Glomerular visceral epithelial cell (primary cell): ENCODE results near the gene PI16.
"Not testable (repeated sequence)": the region's sequence is repeated elsewhere in the genome, so short reads cannot be mapped to it uniquely, and the experiment has no call there.

Experiments
- DNase-seq: peaks from one replicate; pipeline ENCODE4 v3.0.0-alpha.2; 2016; ENCODE audit errors: extremely low spot score

The PI16 gene

DNA sequence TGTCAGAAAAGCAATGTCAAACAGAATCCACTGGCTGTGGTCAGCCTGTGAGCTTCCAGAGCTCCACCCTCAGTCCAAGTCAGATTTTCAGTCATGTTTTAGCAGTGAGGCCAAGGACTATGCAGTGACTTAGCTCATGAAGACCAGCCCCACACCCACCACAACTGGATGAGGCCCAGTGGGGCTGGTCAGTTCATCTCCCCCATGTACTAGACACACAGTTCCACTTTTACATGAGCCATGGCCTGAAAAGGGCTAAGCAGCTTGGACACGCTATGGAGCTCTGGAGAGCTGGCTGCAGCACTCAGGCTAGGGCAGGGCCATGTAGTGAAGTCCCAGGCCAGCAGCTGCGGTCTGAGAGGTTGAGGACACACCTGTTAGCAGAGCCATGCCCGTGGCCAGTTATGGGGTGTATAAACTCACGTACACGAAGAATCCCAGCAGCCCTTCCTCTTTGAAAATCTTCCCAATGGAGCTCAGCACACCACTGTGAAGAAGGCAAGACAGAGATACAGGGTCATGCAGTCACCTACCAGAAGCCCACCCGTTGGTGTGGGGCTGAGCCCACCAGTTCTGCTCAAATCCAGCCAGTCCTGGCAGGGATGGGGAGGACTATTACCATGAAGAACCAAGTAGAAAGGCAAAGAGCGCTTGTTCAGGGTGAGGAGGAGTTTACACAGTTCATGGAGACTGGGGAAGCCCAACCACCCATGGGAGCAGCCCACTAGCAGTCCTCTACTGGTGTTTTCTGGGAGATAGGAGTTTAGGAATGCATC, 20.9 kb downstream of the PI16 start:
- no peak for DNase-seq

- DNase-seq, result no peak
Observed at GRCh38 chr6:36976007-36976264, 21.4 kb downstream of the PI16 start.

DNA sequence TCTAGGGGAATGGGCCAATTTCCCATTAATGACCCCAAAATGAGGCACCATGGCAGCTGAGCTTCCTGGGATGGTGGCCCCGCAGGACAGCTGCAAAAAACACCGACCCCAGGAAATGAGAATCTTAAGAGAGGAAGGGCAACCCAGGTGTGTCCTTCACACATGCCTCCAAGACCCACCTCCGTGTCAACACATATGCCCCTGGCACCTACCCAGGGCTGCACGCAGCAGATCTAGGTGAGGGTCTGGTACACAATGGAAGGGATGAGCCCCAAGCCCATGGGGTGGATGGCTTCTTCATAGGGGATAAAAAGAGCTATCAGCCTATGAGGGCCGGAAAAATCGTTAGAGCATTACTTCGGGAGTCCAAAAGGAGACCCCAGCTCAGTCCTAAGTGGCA, 22.0 kb downstream of the PI16 start:
- DNase-seq, result no peak

GRCh38 chr6:36976931-36977330, 22.4 kb downstream of the PI16 start:
- no peak for DNase-seq

DNA sequence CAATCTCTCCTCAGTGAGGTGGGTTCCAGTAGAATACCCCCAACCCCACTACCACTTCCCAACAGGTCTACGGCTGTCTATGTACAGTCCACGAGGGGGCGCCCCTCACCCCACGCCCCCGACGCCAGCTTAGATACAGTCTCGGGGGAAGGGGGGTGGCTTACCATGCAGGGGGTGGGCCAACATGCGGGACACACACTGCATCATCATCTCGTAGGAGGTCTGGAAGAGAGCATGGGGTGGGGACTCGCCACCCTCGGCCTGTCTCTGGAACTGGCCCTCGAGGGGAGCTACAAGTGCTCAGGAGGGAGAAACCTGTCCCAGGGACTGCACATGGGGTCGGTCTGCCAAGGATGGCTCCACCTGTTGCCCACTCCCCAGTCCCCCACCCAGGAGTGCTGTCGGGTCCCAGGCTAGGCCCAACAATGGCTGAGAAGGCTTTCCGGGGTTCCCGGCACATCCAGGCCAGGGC, 23.0 kb downstream of the PI16 start:
- DNase-seq, result no peak

GRCh38 chr6:36978421-36979346, 24.1 kb downstream of the PI16 start:
- no peak for DNase-seq

GRCh38 chr6:36979347-36979742, 24.8 kb downstream of the PI16 start:
- DNase-seq, result no peak

DNA sequence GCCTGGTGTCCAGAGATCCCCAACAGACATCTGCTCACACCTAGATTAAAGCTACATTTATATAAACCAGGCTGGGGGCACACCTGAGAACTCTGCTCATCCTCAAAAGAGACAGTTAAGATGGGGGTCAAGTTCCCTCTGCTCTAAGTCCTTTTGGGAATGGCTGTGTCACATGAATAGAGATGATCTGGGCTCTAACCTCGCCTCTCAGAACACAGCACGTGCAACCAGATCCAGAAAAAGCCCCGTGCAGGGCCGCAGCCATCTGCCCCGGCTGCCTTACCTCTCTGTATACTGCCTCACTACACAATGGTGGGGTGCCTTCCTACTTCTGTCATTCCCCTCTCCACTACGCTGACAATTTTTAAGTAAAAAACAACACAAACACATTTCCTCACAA, 25.6 kb downstream of the PI16 start:
- DNase-seq, result no peak

DNA sequence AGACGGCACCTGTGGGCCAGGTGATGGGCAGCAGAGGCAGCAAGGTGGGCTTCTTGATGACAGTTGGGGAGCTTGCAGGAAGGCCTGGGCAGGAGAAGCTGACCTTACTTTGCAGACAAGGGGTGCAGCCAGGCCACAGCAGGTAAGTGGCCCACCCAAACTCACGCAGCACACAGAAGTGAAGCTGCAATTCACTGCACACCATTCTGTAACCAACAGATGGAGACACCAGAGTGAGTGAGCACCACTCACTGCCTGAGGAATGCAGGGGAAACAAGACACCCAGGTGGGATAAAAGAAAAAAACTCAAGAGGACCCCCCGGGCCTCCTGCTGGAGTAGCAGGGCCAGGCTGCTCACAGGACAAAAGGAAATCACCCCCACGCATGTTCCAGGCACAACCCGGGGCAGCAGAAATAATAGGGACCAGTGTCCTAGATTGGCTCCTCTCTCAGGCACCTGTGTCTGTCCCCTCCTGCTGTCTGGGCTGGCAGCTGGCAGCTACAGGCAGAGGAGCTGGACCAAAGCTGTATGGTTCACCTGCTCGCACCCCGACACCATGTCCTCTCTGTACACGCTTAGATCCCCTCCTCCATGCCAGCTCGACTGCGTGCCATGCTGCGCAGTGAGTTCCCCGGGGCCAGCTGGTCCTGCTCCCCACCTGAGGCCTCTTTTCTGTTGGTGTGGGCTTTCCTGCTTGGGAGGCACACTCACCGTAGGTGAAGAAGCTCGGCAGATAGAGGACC, 26.5 kb downstream of the PI16 start:
- no peak for DNase-seq

GRCh38 chr6:36983538-36983937, 29.0 kb downstream of the PI16 start:
- DNase-seq, result no peak

- peak; percentile 61 for DNase-seq
Observed at GRCh38 chr6:36984581-36985416, 30.3 kb downstream of the PI16 start.

- DNase-seq, result no peak
Observed at GRCh38 chr6:36985417-36985807, 30.9 kb downstream of the PI16 start.

- peak; percentile 92 for DNase-seq
Observed at GRCh38 chr6:36985808-36986703, 31.5 kb downstream of the PI16 start, which contains the start of gene MTCH1. Gene MTCH1 (minus strand): TSS chr6:36986196. CDS start chr6:36986173, 23 bp downstream.

DNA sequence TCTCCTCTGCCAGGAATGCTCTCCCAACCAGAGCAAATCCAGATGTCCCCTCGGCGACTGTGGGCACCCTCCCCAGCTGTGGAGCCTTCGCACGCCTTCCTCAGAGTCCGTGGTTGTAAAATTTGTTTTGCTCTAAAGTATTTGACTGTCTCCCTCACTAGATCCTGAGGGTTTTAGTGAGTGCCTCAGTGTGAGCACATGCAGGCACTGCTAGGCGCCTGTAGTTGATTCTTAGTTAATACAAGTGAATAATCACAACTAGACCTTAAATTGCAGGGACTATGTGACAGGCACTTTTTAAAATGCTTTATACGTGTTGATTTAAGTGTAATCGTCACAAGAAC, 32.1 kb downstream of the PI16 start:
- DNase-seq, result no peak

- no peak for DNase-seq
Observed at GRCh38 chr6:36989264-36989663, 34.7 kb downstream of the PI16 start.

GRCh38 chr6:36990401-36990800, 35.9 kb downstream of the PI16 start:
- not testable (repeated sequence) for DNase-seq

- DNase-seq, result no peak
Observed at GRCh38 chr6:36997811-36998722, 43.5 kb downstream of the PI16 start.

GRCh38 chr6:36998723-36999038, 44.1 kb downstream of the PI16 start:
- DNase-seq, result no peak

GRCh38 chr6:36999061-36999750, 44.7 kb downstream of the PI16 start:
- DNase-seq, result peak; percentile 59
